CD4-positive, CD25-positive, alpha-beta regulatory T cell (primary cell): ENCODE data around the gene CSMD2. TPM values are rescaled to one million over a fixed set of nuclear protein-coding genes. Genes with fewer than 3 reads are reported as not detected.
"Not testable (repeated sequence)": the region's sequence is repeated elsewhere in the genome, so short reads cannot be mapped to it uniquely, and the experiment has no call there.

Experiments
- ATAC-seq, 2 donors: fragments of 150-1000 bp; cut with Tn5 transposase; one replicate each; pipeline ENCODE4 v1.10.0; 2021; ENCODE audit warnings: low read depth in 2 of 2, moderate number of reproducible peaks in 2 of 2, moderate library complexity in 1 of 2
- DNase-seq, 3 donors: peaks; one replicate each; pipeline versions ENCODE4 v3.0.0 to v3.0.0-alpha.2; 2012 to 2022; ENCODE audit warnings: mixed read lengths in 1 of 3
- H3K27ac ChIP-seq: one replicate; pipeline ENCODE4 v1.7.0; 2013; ENCODE audit warnings: mild to moderate bottlenecking, low read length; ENCODE audit not compliant: insufficient read depth, poor library complexity, severe bottlenecking
- H3K27me3 ChIP-seq: one replicate; pipeline ENCODE4 v1.7.0; 2013; ENCODE audit warnings: low read length; ENCODE audit not compliant: control insufficient read depth, insufficient read depth
- H3K36me3 ChIP-seq: one replicate; pipeline ENCODE4 v1.7.0; 2013; ENCODE audit warnings: mild to moderate bottlenecking, low read length, moderate library complexity; ENCODE audit not compliant: control insufficient read depth, insufficient read depth
- H3K4me1 ChIP-seq: 2 replicates; pipeline ENCODE4 v1.7.0; 2013; ENCODE audit warnings: mild to moderate bottlenecking, low read length; ENCODE audit not compliant: insufficient read depth, control insufficient read depth, poor library complexity, severe bottlenecking
- H3K4me3 ChIP-seq: one replicate; pipeline ENCODE4 v1.7.0; 2013; ENCODE audit warnings: low read depth, mild to moderate bottlenecking, low read length, moderate library complexity
- H3K9me3 ChIP-seq, 2 experiments: 1 replicate in 1 of 2; 2 replicates in 1 of 2; pipeline ENCODE4 v1.7.0; 2013; ENCODE audit warnings: low read length in 2 of 2, mild to moderate bottlenecking in 1 of 2, moderate library complexity in 1 of 2; ENCODE audit not compliant: control insufficient read depth in 2 of 2
- H3K27ac Mint-ChIP-seq, 3 donors: one replicate each; pipeline ENCODE4 v1.8.0; 2020 to 2022; ENCODE audit warnings: mild to moderate bottlenecking in 3 of 3, mixed read lengths in 3 of 3, moderate library complexity in 2 of 3
- H3K27me3 Mint-ChIP-seq: one replicate; pipeline ENCODE4 v1.8.0; 2022; ENCODE audit warnings: mild to moderate bottlenecking, mixed read lengths
- H3K36me3 Mint-ChIP-seq: one replicate; pipeline ENCODE4 v1.8.0; 2020; ENCODE audit warnings: mixed read lengths
- H3K4me1 Mint-ChIP-seq, 4 donors: one replicate each; pipeline ENCODE4 v1.8.0; 2020 to 2022; ENCODE audit warnings: mixed read lengths in 4 of 4, mild to moderate bottlenecking in 1 of 4
- H3K4me3 Mint-ChIP-seq, 4 donors: one replicate each; pipeline ENCODE4 v1.8.0; 2020 to 2022; ENCODE audit warnings: mild to moderate bottlenecking in 4 of 4, mixed read lengths in 4 of 4, moderate library complexity in 3 of 4
- H3K9me3 Mint-ChIP-seq, 7 donors: one replicate each; pipeline ENCODE4 v1.8.0; 2020 to 2022; ENCODE audit warnings: mixed read lengths in 7 of 7, mild to moderate bottlenecking in 3 of 7, moderate library complexity in 2 of 7
- polyA plus RNA-seq, 4 donors: library from polyadenylated mRNA; unstranded; fragments of 300-500 nt; fragmentation: Illumina TruSeq; gene quantifications; one replicate each; pipeline ENCODE4 v1.2.3, GENCODE V29; 2021
- total RNA-seq: library from RNA; stranded (reverse); gene quantifications from one replicate; pipeline ENCODE4 v1.2.3, GENCODE V29; 2022

The CSMD2 gene
- total and polyA plus RNA-seq, 5 donors from 2014 or later, result not detected

- Mint-ChIP-seq H3K9me3 (peaks cover 0 to 2% (median 0%) of the 10 kb centered on the region in 7 donors), H3K4me1 (no peaks in the 10 kb centered on the region), H3K4me3 (no peak overlapping the region), H3K36me3 (no peaks in the 10 kb centered on the region), H3K27ac (no peak overlapping the region), H3K27me3 (peaks cover 9% of the 10 kb centered on the region)
- H3K4me1 ChIP-seq, result no peaks in the 10 kb centered on the region
- ATAC-seq (no peak), DNase-seq (no peak)
- H3K9me3 ChIP-seq, result no peaks in the 10 kb centered on the region
- no peaks in the 10 kb centered on the region for H3K36me3 ChIP-seq
- H3K27me3 ChIP-seq, result no peaks in the 10 kb centered on the region
- H3K27ac ChIP-seq, result no peak overlapping the region
- no peak overlapping the region for H3K4me3 ChIP-seq
Observed at GRCh38 chr1:33516428-33516827, 648.6 kb downstream of the CSMD2 start.

- Histone ChIP-seq H3K4me3 (no peak overlapping the region), H3K4me1 (no peaks in the 10 kb centered on the region), H3K27me3 (no peaks in the 10 kb centered on the region), H3K9me3 (no peaks in the 10 kb centered on the region), H3K27ac (no peak overlapping the region), H3K36me3 (no peaks in the 10 kb centered on the region)
- Mint-ChIP-seq H3K9me3 (peaks cover 0 to 3% (median 0%) of the 10 kb centered on the region in 7 donors), H3K36me3 (no peaks in the 10 kb centered on the region), H3K4me1 (no peaks in the 10 kb centered on the region), H3K27me3 (peaks cover 10% of the 10 kb centered on the region), H3K4me3 (no peak overlapping the region), H3K27ac (no peak overlapping the region)
- ATAC-seq, result no peak
- no peak for DNase-seq
Observed at GRCh38 chr1:33515607-33516006, 649.4 kb downstream of the CSMD2 start.

GRCh38 chr1:33515112-33515511 is 649.9 kb downstream of the CSMD2 start:
- no peak overlapping the region for H3K27ac Mint-ChIP-seq

GRCh38 chr1:33512226-33513011 is 652.6 kb downstream of the CSMD2 start:
- no peak overlapping the region for H3K4me3 Mint-ChIP-seq
- Histone ChIP-seq H3K27ac (no peak overlapping the region), H3K9me3 (no peaks in the 10 kb centered on the region), H3K27me3 (no peaks in the 10 kb centered on the region), H3K4me1 (no peaks in the 10 kb centered on the region), H3K4me3 (no peak overlapping the region), H3K36me3 (no peaks in the 10 kb centered on the region)
- H3K27ac Mint-ChIP-seq, result no peak overlapping the region
- H3K36me3 Mint-ChIP-seq, result no peaks in the 10 kb centered on the region
- peaks cover 14% of the 10 kb centered on the region for H3K27me3 Mint-ChIP-seq
- peaks cover 0 to 3% (median 0%) of the 10 kb centered on the region in 7 donors for H3K9me3 Mint-ChIP-seq
- ATAC-seq (no peak), DNase-seq (no peak)
- H3K4me1 Mint-ChIP-seq, result peaks cover 0 to 1% (median 0%) of the 10 kb centered on the region in 4 donors

More at GRCh38 chr1:33515112-33515511, 649.9 kb downstream of the CSMD2 start:
- ATAC-seq, result no peak
- Histone ChIP-seq H3K9me3 (no peaks in the 10 kb centered on the region), H3K36me3 (no peaks in the 10 kb centered on the region), H3K27ac (no peak overlapping the region), H3K4me1 (no peaks in the 10 kb centered on the region), H3K27me3 (no peaks in the 10 kb centered on the region), H3K4me3 (no peak overlapping the region)
- H3K4me3 Mint-ChIP-seq, result no peak overlapping the region
- no peak for DNase-seq
- H3K4me1 Mint-ChIP-seq, result no peaks in the 10 kb centered on the region
- peaks cover 0 to 3% (median 0%) of the 10 kb centered on the region in 7 donors for H3K9me3 Mint-ChIP-seq
- H3K27me3 Mint-ChIP-seq, result peaks cover 14% of the 10 kb centered on the region
- no peaks in the 10 kb centered on the region for H3K36me3 Mint-ChIP-seq

- ATAC-seq, H3K36me3 ChIP-seq, DNase-seq, H3K4me3 Mint-ChIP-seq, H3K4me1 Mint-ChIP-seq, H3K27me3 ChIP-seq, H3K9me3 ChIP-seq, H3K27ac ChIP-seq, H3K27me3 Mint-ChIP-seq, H3K9me3 Mint-ChIP-seq, H3K4me3 ChIP-seq, H3K27ac Mint-ChIP-seq, H3K4me1 ChIP-seq, H3K36me3 Mint-ChIP-seq: not testable (repeated sequence)
Observed at GRCh38 chr1:33509276-33509675, 655.8 kb downstream of the CSMD2 start.

GRCh38 chr1:33508151-33508550 is 656.9 kb downstream of the CSMD2 start:
- no peak overlapping the region for H3K27ac Mint-ChIP-seq
- Histone ChIP-seq H3K9me3 (no peaks in the 10 kb centered on the region), H3K27ac (no peak overlapping the region), H3K36me3 (no peaks in the 10 kb centered on the region), H3K4me1 (no peaks in the 10 kb centered on the region), H3K4me3 (no peak overlapping the region), H3K27me3 (no peaks in the 10 kb centered on the region)
- H3K36me3 Mint-ChIP-seq, result no peaks in the 10 kb centered on the region
- H3K9me3 Mint-ChIP-seq, result peaks cover 0 to 5% (median 0%) of the 10 kb centered on the region in 7 donors
- no peak overlapping the region for H3K4me3 Mint-ChIP-seq
- DNase-seq, result no peak
- ATAC-seq, result no peak
- H3K27me3 Mint-ChIP-seq, result peaks cover 6% of the 10 kb centered on the region
- peaks cover 0 to 1% (median 0%) of the 10 kb centered on the region in 4 donors for H3K4me1 Mint-ChIP-seq

GRCh38 chr1:33507661-33508060 is 657.4 kb downstream of the CSMD2 start:
- Mint-ChIP-seq H3K4me3 (no peak overlapping the region), H3K9me3 (peaks cover 0 to 4% (median 0%) of the 10 kb centered on the region in 7 donors), H3K4me1 (peaks cover 0 to 1% (median 0%) of the 10 kb centered on the region in 4 donors), H3K36me3 (no peaks in the 10 kb centered on the region), H3K27ac (no peak overlapping the region), H3K27me3 (peaks cover 6% of the 10 kb centered on the region)
- H3K9me3 ChIP-seq, result no peaks in the 10 kb centered on the region
- no peaks in the 10 kb centered on the region for H3K27me3 ChIP-seq
- ATAC-seq, result no peak
- H3K4me3 ChIP-seq, result no peak overlapping the region
- H3K27ac ChIP-seq, result no peak overlapping the region
- no peaks in the 10 kb centered on the region for H3K4me1 ChIP-seq
- no peaks in the 10 kb centered on the region for H3K36me3 ChIP-seq
- DNase-seq, result no peak

- Mint-ChIP-seq H3K27me3 (no peaks in the 10 kb centered on the region), H3K4me3 (no peak overlapping the region), H3K9me3 (peaks cover 0 to 4% (median 2%) of the 10 kb centered on the region in 7 donors), H3K27ac (no peak overlapping the region), H3K4me1 (peaks cover 0 to 1% (median 0%) of the 10 kb centered on the region in 4 donors), H3K36me3 (no peaks in the 10 kb centered on the region)
- Histone ChIP-seq H3K27ac (no peak overlapping the region), H3K4me3 (no peak overlapping the region), H3K36me3 (no peaks in the 10 kb centered on the region), H3K9me3 (no peaks in the 10 kb centered on the region), H3K4me1 (no peaks in the 10 kb centered on the region), H3K27me3 (no peaks in the 10 kb centered on the region)
- no peak for ATAC-seq
- DNase-seq, result no peak
Observed at GRCh38 chr1:33503506-33503905, 661.5 kb downstream of the CSMD2 start.
